Measurements from ENCODE around the gene PSTPIP1.

PSTPIP1 gene

GRCh38 chr15:76998663-76999285 lies 3.8 kb downstream of the PSTPIP1 start:
- no peak for DNase-seq (ENCODE audit: low read depth in 2 of 2)

DNA sequence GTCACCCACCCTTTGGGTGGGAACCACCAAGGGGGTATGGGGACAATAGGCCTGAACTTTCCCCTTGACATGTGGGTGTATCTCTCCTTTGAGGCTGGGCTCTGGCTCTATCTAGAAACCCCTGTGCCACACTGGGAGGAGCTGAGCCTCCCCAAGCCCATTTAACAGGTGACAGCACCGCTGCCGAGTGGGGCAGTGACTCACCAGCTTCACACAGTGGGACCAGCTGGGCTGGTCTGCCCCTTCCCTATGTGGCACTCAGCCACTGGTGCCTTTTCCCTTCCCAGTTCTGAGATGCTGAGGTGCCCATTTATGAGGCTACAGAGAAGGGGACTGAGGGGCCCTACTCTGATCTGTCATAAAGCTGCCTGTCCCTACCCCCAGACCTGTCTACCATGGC lies 5.1 kb downstream of the PSTPIP1 start:
- no peak for DNase-seq (ENCODE audit: low read depth in 2 of 2)

- DNase-seq (ENCODE audit: low read depth in 2 of 2): no peak
Measured at GRCh38 chr15:77001351-77001750, 6.4 kb downstream of the PSTPIP1 start.

DNA sequence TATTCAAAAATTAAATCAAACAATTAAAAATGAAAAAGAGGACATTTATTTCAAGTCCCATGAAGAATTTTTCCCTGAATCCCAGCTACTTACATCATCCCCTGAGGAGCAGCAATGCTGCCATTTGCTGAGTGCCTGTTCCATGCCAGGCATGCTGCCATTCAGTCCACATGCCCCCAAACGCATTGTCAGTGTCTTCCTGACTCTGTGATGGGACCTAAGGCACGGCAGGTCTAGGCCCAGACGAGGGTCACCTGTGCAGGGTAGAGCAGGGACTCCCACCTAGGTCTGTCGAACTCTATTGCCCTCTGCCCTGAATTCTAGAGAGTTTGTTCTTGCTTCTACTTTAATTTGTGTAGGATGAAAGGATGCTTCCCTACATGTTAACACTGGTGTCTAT lies 7.0 kb downstream of the PSTPIP1 start:
- DNase-seq (ENCODE audit: low read depth in 2 of 2): no peak

GRCh38 chr15:77002436-77002835 lies 7.5 kb downstream of the PSTPIP1 start:
- DNase-seq (ENCODE audit: low read depth in 2 of 2): no peak

GRCh38 chr15:77002954-77003912 lies 8.3 kb downstream of the PSTPIP1 start:
- peak in 1 of 2 experiments; percentile 77 for DNase-seq (ENCODE audit: low read depth in 2 of 2)

GRCh38 chr15:77004189-77004588 lies 9.3 kb downstream of the PSTPIP1 start:
- DNase-seq (ENCODE audit: low read depth in 2 of 2): no peak

DNA sequence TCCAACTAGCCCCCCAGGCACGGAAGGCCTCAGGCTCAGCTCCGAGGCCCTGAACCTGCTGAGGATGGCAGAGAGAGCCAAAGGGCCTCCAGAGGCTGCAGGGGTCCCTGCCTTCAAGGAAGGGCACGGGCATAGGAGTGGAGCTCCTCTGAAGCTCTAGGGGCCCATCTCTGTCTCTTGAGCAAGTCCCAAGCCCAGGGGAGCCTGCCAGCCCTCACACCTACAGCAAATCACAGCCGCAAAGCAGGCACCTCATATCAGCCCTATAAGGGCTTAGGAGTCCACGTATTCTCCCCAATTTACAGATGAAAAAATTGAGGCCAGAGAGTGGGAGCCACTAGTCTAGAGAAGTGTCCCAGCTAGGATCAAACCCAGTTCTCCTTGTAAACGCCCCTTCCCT lies 14.2 kb downstream of the PSTPIP1 start:
- no peak for DNase-seq (ENCODE audit: low read depth in 2 of 2)

- no peak for DNase-seq (ENCODE audit: low read depth in 2 of 2)
Measured at GRCh38 chr15:77009646-77010311, 14.9 kb downstream of the PSTPIP1 start.

- no peak for DNase-seq (ENCODE audit: low read depth in 2 of 2)
Measured at GRCh38 chr15:77010312-77010686, 15.4 kb downstream of the PSTPIP1 start.

DNA sequence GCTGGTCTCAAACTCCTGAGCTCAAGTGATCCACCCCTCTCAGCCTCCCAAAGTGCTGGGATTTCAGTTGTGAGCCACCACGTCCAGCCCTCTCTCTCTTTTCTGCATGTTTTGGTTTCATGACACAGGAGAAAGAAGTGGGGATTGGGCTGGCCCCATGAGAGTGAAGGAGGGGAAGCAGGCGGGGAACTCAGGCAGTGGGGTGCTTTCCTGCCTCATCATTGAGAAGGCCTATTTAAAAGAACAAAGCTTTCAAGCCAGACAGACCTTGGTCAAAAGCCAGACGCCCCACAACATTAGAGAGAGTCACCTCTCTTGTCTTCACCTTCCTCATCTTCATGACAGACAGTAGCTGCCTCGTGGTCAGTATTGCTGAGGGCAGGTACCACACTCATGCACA lies 15.9 kb downstream of the PSTPIP1 start:
- no peak for DNase-seq (ENCODE audit: low read depth in 2 of 2)

DNA sequence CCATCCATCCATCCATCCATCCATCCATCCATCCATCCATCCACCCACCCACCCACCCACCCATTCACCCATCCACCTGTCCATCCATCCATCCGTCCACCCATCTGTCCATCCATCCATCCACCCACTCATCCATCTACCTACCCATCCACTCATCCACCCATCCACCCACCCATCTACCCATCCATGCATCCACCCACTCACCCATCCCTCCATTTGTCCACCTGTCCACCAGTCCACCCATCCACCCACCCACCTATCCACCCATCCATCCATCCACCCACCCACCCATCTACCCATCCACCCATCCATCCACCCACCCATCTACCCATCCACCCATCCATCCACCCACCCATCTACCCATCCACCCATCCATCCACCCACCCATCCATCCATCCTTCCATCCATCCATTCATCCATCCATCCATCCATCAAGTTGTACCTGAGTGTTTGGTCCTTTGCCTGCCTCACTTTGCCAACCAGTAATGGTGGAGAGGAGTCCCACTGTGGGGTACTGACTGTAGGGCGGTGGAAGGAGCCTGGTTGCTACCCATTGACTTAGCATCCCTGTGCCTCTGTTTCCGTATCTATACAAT lies 17.3 kb downstream of the PSTPIP1 start:
- no peak for DNase-seq (ENCODE audit: low read depth in 2 of 2)

DNA sequence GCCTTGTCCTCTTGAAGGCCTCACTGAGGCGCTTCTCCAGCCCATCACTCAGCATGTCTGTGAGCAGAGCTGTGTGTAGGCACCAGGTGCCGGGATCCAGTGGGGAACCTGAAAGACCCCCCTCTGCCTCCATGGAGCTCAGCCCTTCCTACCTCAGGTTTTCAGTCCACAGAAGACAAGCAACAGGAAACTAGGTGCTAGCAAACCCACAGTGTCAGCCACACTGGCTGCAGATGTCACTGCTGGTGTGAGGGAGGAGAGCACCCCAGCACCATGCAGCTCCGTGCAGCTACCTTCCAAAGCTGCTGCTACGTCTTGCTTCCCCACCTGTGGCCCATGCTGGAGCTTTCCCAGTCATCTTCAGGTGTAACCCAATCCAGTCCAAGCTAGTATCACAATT lies 17.9 kb downstream of the PSTPIP1 start:
- DNase-seq (ENCODE audit: low read depth in 2 of 2): no peak

GRCh38 chr15:77013776-77014131 lies 18.8 kb downstream of the PSTPIP1 start:
- DNase-seq (ENCODE audit: low read depth in 2 of 2): peak; percentile 75 to 80

GRCh38 chr15:77014132-77015081 lies 19.5 kb downstream of the PSTPIP1 start:
- no peak for DNase-seq (ENCODE audit: low read depth in 2 of 2)

GRCh38 chr15:77015646-77016320 lies 20.9 kb downstream of the PSTPIP1 start:
- no peak for DNase-seq (ENCODE audit: low read depth in 2 of 2)

DNA sequence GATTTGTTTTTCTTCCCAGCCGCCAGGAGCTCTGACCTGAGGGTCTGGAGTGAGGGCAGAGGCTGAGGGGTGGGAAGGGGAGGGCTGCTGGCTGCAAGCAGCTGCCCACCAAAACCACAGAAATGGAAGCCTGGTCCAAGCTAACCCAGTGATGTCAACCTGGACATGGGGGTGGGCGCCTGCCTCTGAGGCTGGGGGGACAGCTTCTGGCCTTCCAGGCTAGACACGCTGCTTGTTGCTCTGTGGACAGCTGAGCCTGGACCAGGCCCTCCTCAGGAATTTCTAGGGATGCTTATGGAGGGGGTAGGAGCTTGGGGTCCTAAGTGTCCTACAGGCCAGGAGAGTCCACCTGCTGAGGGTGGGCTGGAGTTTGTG lies 21.4 kb downstream of the PSTPIP1 start:
- DNase-seq (ENCODE audit: low read depth in 2 of 2): no peak

- DNase-seq (ENCODE audit: low read depth in 2 of 2): no peak
Measured at GRCh38 chr15:77017091-77017660, 22.2 kb downstream of the PSTPIP1 start.

DNA sequence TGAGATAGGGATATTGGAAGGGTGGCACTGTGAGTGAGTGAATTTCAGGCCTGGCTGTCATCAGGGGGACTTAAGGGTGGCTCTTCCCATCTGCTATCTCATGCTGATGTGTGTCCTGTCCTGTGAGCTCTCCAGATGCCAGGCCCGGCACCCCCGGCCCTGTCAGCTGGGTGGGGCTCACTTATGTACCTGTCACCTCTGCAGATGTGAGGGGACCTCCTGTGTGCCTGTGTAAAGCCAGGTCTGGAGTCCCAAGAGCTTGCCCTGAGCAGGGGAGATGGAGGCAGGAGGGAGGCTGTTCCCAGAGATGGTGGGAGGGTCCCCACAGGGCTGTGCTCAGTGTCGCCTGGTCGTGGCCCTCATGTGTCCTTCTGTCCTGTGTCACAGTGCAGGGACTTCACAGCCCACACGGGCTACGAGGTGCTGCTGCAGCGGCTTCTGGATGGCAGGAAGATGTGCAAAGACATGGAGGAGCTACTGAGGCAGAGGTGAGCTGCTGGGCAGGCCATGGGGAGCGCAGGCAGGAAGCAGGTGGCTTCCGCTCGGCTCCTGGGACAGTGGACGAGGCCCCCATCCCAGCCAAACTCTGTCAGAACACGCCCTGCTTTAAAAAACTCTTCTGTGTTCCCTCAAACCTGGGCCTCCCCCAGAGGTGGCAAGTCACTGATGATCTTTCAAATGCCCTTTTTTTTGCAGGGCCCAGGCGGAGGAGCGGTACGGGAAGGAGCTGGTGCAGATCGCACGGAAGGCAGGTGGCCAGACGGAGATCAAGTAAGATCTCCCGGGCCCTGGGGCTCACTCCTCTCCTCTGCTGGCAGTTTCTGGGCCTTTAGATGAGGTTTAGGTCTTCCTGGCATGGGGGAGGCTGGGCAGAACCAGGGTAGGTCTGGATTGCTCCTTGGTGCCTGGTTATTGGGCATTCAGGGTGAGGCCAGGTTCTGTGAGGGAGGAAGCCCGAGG lies 23.1 kb downstream of the PSTPIP1 start:
- DNase-seq (ENCODE audit: low read depth in 2 of 2): no peak
